Measurements from ENCODE around the gene DAPL1.

DNA sequence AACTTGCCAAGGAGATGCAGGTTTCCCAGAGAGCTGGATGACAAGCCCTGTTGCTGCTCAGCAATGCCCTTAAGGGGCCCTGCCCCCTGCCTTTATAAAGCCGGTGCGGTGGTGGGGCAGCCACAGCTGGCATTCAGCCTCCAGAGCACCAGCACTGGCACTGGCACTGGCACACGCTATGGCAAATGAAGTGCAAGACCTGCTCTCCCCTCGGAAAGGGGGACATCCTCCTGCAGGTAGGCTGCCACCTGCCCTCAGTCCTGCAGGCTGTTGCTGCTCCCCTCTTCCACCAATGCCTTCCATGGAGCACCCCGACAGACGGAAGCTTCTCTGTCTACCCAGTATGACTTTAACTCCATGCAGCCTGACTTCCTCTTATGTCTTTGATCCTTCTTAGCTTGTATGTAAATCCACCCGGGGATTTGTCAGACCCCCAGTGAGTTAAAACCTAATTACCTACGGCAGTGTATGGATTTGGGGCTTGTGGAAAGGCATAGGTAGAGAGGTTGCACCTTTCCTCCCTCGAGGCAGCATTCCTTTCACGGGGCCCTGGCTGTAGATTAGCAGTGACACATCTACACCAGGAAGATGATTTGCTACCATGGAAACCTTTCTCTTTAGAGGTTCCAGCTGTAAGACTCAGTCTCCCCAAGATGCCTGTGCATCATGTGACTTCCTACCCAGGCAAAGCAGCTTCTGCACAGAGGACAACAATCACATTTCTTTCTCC is at the start of gene DAPL1:
- TF ChIP-seq, protein P1, sequence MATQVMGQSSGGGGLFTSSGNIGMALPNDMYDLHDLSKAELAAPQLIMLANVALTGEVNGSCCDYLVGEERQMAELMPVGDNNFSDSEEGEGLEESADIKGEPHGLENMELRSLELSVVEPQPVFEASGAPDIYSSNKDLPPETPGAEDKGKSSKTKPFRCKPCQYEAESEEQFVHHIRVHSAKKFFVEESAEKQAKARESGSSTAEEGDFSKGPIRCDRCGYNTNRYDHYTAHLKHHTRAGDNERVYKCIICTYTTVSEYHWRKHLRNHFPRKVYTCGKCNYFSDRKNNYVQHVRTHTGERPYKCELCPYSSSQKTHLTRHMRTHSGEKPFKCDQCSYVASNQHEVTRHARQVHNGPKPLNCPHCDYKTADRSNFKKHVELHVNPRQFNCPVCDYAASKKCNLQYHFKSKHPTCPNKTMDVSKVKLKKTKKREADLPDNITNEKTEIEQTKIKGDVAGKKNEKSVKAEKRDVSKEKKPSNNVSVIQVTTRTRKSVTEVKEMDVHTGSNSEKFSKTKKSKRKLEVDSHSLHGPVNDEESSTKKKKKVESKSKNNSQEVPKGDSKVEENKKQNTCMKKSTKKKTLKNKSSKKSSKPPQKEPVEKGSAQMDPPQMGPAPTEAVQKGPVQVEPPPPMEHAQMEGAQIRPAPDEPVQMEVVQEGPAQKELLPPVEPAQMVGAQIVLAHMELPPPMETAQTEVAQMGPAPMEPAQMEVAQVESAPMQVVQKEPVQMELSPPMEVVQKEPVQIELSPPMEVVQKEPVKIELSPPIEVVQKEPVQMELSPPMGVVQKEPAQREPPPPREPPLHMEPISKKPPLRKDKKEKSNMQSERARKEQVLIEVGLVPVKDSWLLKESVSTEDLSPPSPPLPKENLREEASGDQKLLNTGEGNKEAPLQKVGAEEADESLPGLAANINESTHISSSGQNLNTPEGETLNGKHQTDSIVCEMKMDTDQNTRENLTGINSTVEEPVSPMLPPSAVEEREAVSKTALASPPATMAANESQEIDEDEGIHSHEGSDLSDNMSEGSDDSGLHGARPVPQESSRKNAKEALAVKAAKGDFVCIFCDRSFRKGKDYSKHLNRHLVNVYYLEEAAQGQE (tag by site-specific recombination; IDR thresholded peaks at IDR 0.05), result no peak
- TF ChIP-seq, protein P2, sequence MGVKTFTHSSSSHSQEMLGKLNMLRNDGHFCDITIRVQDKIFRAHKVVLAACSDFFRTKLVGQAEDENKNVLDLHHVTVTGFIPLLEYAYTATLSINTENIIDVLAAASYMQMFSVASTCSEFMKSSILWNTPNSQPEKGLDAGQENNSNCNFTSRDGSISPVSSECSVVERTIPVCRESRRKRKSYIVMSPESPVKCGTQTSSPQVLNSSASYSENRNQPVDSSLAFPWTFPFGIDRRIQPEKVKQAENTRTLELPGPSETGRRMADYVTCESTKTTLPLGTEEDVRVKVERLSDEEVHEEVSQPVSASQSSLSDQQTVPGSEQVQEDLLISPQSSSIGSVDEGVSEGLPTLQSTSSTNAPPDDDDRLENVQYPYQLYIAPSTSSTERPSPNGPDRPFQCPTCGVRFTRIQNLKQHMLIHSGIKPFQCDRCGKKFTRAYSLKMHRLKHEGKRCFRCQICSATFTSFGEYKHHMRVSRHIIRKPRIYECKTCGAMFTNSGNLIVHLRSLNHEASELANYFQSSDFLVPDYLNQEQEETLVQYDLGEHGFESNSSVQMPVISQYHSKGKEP (tag by site-specific recombination; IDR thresholded peaks at IDR 0.05), result no peak
- no peak for TF ChIP-seq ZNF701 (tag by site-specific recombination; IDR thresholded peaks at IDR 0.05)
- no peak for TF ChIP-seq MEIS1 (CRISPR knock-in tag; IDR thresholded peaks at IDR 0.05; ENCODE audit: borderline replicate concordance)
- TF ChIP-seq ZNF423 (tag by site-specific recombination; IDR thresholded peaks at IDR 0.05), result no peak
- TF ChIP-seq, protein P3, sequence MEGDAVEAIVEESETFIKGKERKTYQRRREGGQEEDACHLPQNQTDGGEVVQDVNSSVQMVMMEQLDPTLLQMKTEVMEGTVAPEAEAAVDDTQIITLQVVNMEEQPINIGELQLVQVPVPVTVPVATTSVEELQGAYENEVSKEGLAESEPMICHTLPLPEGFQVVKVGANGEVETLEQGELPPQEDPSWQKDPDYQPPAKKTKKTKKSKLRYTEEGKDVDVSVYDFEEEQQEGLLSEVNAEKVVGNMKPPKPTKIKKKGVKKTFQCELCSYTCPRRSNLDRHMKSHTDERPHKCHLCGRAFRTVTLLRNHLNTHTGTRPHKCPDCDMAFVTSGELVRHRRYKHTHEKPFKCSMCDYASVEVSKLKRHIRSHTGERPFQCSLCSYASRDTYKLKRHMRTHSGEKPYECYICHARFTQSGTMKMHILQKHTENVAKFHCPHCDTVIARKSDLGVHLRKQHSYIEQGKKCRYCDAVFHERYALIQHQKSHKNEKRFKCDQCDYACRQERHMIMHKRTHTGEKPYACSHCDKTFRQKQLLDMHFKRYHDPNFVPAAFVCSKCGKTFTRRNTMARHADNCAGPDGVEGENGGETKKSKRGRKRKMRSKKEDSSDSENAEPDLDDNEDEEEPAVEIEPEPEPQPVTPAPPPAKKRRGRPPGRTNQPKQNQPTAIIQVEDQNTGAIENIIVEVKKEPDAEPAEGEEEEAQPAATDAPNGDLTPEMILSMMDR (tag by site-specific recombination; IDR thresholded peaks at IDR 0.05), result no peak
- no peak for TF ChIP-seq ZNF558 (tag by site-specific recombination; IDR thresholded peaks at IDR 0.05)
- TF ChIP-seq ZNF660 (tag by site-specific recombination; IDR thresholded peaks at IDR 0.05), result no peak
- no peak for TF ChIP-seq ZNF184 (tag by site-specific recombination; IDR thresholded peaks at IDR 0.05)
- TF ChIP-seq ZNF747 (tag by site-specific recombination; IDR thresholded peaks at IDR 0.05), result no peak
- TF ChIP-seq, protein P4, sequence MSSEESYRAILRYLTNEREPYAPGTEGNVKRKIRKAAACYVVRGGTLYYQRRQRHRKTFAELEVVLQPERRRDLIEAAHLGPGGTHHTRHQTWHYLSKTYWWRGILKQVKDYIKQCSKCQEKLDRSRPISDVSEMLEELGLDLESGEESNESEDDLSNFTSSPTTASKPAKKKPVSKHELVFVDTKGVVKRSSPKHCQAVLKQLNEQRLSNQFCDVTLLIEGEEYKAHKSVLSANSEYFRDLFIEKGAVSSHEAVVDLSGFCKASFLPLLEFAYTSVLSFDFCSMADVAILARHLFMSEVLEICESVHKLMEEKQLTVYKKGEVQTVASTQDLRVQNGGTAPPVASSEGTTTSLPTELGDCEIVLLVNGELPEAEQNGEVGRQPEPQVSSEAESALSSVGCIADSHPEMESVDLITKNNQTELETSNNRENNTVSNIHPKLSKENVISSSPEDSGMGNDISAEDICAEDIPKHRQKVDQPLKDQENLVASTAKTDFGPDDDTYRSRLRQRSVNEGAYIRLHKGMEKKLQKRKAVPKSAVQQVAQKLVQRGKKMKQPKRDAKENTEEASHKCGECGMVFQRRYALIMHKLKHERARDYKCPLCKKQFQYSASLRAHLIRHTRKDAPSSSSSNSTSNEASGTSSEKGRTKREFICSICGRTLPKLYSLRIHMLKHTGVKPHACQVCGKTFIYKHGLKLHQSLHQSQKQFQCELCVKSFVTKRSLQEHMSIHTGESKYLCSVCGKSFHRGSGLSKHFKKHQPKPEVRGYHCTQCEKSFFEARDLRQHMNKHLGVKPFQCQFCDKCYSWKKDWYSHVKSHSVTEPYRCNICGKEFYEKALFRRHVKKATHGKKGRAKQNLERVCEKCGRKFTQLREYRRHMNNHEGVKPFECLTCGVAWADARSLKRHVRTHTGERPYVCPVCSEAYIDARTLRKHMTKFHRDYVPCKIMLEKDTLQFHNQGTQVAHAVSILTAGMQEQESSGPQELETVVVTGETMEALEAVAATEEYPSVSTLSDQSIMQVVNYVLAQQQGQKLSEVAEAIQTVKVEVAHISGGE (tag by site-specific recombination; conservative IDR thresholded peaks at IDR 0.05; ENCODE audit: low read depth), result no peak
- TF ChIP-seq ZNF560 (tag by site-specific recombination; IDR thresholded peaks at IDR 0.05; ENCODE audit: borderline replicate concordance), result no peak
